ENCODE measurements around the gene DEFB112.

Gene DEFB112

GRCh38 chr6:50049829-50050228 is at the start of gene DEFB112:
TSS of gene DEFB112 (minus strand) at chr6:50049929. CDS start at chr6:50049869, 60 bp downstream.
- no peak for DNase-seq

DNA sequence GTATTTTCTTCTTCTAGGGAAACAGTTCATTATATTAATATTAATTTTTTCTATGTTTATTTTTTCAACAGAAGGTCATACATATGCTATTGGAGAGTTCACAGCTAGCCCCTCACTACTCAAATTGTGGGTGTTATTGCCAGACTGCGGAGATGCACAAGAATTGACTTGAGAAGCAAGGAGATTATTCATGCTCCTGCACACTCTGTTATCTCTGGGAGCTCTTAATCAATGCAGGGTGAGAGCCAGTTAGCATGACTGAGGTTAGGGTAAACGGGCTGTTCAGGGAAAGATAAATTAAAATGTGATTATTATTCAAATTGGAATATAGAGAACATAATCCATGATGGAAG is 48.9 kb upstream of the DEFB112 start:
- DNase-seq = no peak

GRCh38 chr6:50097966-50098640 is 48.4 kb upstream of the DEFB112 start:
- DNase-seq = no peak

DNA sequence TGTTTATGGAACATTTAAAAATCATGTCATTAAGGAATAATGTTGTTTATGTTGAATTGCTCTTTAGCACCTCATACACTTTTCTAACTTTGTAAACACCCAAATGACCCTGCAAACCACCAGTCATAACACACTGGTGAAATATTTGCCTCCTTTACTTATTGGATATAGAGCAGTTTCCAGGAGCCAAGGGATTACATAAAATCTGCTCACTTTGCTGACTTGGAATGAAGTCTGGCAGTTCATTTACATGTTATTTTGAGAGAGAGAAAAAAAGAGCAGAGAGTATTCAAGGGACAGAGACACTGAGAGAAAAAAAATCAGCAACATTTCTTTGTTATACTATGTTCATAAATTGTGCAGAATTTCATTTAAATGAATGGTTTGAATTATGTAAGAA is 46.6 kb upstream of the DEFB112 start:
- no peak for DNase-seq

GRCh38 chr6:50093938-50094272 is 44.2 kb upstream of the DEFB112 start:
- no peak for DNase-seq

DNA sequence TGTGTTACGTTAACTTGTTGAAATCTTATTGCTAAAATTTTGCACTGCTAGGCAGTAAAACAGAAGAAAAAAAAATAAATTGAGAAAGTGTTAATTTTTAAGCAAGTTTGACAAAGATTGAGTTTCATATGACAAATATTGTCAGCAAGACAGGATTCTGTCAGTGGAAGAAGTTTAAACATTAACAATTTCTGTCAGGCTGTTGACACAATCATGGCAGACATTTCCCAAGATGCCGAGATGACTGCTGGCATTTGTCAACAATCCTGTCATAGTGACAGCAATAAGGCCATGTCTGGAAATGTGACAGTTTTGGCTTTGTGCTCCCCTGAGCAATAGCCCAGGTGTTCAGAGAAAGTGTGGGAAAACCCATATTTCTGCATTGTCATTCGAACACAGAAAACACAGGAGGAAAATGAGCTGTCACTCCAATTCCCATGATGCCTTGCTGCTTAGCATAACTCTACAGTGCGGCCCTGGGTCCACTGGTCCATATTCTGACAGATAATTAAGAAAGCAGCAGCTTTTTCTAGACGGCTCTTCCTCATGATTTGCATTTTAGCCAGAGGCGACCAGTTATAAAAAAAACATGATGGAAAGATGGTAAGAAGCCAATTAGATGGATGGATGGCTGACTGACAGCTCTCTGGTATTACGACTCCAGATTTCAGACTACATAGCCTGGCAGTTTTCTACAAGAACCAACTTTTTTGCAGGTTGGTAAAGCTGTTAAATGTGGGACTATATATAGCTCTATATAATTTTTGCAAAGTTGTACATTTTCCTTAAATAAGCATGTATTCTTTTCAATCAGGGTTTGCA is 43.6 kb upstream of the DEFB112 start:
- DNase-seq = no peak

DNA sequence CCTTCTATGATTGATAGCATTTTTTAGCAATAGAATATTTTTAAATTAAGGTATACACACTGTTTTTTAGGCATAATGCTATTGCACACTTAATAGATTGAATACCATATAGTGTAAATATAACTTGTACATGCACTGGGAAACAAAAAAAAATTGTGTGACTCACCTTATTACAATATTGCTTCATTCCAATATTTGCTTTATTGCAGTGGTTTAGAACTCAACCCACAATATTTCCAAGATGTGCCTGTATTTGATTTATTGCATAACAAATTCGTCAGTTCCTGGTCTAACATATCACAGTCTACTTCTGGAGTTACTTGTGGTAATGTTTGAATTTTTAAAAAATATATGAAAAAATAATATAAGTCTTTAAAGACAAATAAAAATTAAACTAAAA is 41.9 kb upstream of the DEFB112 start:
- DNase-seq = no peak

DNA sequence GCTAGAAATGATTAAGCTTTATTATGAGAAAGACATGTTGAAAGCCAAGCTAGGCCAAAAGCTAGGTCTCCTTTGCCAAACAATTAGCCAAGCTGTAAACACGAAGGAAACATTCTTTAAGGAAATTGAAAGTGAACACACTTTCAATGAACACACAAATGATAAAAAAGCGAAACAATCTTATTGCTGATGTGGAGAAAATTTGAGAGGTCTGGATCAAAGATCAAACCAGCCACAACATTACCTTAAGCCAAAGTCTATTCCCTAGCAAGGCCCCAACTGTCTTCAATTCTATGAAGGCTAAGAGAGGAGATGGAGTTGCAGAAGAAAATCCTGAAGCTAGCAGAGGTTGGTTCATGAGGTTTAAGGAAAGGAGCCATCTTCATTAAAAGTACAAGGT is 40.2 kb upstream of the DEFB112 start:
- no peak for DNase-seq

DNA sequence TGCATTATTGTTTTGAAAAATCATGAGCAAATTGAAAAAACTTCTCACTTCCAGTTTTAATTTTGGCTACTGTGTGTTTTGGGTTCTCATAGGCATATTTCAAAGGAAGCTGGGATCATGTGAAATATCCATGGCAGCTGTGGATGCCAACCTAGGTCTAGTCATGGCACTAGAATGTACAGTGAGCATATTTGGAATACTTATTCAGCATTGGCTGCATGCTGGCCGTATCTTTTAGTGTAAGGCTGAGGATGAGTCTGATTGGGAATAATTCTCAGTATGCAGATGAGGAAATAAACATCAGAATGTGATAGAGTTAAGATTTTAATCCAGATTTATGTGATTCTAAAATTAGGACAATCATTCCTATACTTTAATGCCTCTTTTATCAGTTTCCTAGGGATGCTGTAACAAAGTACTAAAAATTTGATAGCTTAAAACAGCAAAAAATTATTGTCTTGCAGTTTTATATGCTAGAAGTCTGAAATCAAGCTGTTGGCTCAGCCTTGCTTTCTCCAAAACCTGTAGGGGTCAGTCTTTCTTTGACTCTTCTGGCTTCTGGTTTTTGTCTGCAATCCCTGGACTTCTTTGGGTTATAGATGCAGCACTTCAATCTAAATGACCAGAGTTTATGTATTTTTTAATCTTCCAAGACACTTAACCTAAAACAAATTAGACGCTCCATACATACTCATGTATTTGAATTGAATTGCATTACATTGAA is 37.7 kb upstream of the DEFB112 start:
- no peak for DNase-seq

- DNase-seq = no peak
Measured at GRCh38 chr6:50077385-50077784, 27.7 kb upstream of the DEFB112 start.

GRCh38 chr6:50076431-50076830 is 26.7 kb upstream of the DEFB112 start:
- DNase-seq = no peak

DNA sequence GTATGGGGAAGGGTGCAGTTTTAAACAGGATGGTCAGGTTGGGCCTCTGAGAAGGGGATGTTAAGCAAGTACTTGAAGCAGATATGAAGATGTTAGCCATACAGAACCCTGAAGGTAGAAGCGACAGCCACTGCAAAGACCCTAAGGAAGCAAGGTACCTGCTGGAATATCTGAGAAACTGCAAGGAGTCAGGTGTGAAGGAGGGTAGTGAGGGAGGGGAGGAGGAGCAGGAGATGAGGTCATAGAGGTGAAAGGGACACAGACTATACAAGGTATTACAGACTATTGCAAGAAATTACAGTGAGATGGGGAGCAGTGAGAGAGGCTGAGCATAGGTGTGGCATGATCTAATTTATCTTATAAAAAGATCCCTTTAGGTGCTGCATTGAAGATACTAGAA is 22.2 kb upstream of the DEFB112 start:
- no peak for DNase-seq

DNA sequence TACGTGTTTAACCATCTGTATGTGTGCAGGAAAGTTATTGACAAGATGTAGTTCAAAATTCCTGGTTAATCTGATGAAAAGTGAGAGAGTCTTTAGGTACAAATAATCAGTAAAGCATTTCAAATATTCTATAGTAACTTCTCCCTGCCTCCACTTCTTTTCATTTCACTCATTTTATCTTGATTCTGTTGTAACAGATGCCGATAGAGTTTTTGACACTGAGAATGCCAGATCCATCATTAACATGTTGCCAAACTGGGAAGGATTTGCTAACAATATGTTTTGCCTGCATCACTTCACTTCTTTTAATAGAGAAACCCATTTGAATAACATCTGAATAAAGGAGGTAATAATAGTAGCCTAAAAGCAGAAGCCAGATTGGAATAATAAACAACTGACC is 20.4 kb upstream of the DEFB112 start:
- DNase-seq = no peak

- no peak for DNase-seq
Measured at GRCh38 chr6:50062051-50062450, 12.3 kb upstream of the DEFB112 start.

DNA sequence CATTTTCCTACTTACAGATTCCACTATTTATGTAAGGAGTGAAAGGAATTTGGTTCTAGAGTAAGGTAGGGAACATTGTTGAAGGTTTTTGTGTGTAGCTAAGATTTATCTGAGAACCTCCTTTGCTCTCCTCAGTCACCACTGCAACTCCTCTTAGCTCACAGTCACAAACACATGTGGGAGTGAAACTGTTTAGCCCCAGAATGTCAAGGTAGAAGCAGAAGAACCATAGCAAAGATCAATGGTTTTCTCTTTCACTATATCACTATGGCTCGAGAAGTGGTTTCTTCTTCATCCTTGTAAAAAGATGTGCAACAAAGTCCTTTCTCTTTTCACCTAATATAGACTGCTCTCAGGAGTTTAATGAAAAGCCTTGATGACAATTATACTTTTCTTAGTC is 6.5 kb upstream of the DEFB112 start:
- DNase-seq = no peak

- DNase-seq = no peak
Measured at GRCh38 chr6:50047026-50047425, 2.7 kb downstream of the DEFB112 start.

GRCh38 chr6:50030777-50031562 is 18.8 kb downstream of the DEFB112 start:
- DNase-seq = peak; percentile 64

GRCh38 chr6:50030350-50030749 is 19.4 kb downstream of the DEFB112 start:
- DNase-seq = no peak

DNA sequence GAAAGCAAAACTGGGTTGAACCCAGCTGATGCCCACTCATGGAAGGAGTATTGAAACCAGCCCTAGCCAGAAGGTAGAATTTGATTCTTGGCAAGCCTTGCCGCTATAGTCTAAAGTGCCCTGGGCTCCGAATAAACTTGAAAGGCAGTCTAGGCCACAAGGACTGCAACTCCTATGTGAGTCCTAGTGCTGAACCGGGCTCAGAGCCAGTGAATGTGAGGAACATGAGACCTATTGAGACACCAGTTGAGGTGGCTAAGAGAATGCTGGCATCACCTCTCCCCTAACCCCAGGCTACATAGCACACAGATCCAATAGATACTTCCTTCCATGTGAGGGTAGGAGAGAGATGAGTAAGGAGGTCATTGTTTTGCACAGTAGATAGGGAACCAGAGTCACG is 24.5 kb downstream of the DEFB112 start:
- DNase-seq = no peak

- DNase-seq = no peak
Measured at GRCh38 chr6:50021894-50022293, 27.8 kb downstream of the DEFB112 start, which contains the start of gene DEFB110. TSS of gene DEFB110 (minus strand) at chr6:50021994. CDS start at chr6:50021935, 59 bp downstream.

DNA sequence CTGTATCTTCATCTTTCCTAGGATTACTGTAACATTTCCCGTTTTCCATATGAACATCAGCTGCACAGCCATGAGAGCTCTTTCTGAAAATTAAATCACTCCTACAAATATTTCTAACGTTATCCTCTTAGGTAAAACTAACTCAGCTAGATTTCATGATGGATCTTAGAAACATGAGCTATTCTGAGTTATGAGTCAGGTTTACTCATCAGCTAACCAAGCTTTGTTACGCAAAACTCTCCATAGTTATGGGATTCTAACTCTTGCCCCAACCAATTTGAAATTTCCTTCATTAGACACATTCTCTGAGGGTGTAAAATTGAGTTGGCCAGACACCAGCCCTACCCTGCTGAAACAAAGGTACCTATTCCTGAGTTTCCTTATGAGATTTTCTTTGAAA is 41.9 kb downstream of the DEFB112 start:
- DNase-seq = no peak

GRCh38 chr6:50003139-50003538 is 46.6 kb downstream of the DEFB112 start:
- DNase-seq = no peak

DNA sequence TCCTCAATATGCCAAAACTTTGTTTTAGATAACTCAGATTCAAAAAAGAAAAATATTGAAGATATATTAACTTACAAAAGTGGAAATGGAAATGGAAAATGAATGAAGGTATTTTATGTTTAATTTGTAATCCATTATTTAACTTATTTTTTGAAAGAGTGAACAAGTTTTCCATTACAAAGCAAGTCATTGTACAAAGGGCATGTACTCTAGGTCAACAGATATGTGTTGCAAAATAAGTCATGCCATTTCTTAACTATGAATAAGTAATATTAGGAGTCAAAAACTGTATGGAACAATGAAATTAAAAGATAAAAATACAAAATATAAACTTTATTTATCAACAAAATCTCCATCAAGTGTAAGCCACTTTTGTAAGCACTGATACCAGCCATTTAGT is 54.5 kb downstream of the DEFB112 start:
- no peak for DNase-seq
